ENCODE data around the gene HIF3A.

- no peak for TF ChIP-seq CTCF (conservative IDR thresholded peaks at IDR 0.05; ENCODE audit: low read length)
- no peak for TF ChIP-seq EZH2phosphoT487 (IDR thresholded peaks at IDR 0.05; ENCODE audit: borderline replicate concordance)
Measured at GRCh38 chr19:46344363-46344762, 47.5 kb downstream of the HIF3A start.
